Measurements from ENCODE around the gene MRPS31.
A peak's percentile ranks its signal among the peaks of the same experiment; 100 is the strongest.

MRPS31 gene

DNA sequence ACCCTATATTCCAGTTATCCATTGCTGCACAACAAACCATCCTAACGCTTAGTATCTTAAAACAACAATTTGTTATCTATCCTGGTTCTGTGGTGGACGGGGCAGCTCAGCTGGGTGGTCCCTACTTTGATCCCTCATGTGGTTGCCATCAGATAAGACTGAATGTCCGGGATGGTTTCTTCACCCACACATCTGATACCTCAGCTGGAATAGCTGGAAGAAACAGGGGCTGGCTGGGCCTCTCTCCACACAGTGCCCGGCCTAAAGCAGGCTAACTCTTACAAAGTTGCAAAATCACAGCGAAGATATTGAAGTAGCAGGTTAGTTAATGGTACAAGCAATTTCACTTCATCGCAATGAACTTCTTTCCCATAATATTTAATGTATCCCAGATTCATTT lies 3.7 kb upstream of the MRPS31 start:
- H3K4me3 ChIP-seq (ENCODE audit: low read depth, low read length), result no peak overlapping the region
- H3K27me3 ChIP-seq, result no peaks in the 10 kb centered on the region
- H3K36me3 ChIP-seq, result no peaks in the 10 kb centered on the region
- no peaks in the 10 kb centered on the region for H3K9me3 ChIP-seq
- TF ChIP-seq, protein P1, sequence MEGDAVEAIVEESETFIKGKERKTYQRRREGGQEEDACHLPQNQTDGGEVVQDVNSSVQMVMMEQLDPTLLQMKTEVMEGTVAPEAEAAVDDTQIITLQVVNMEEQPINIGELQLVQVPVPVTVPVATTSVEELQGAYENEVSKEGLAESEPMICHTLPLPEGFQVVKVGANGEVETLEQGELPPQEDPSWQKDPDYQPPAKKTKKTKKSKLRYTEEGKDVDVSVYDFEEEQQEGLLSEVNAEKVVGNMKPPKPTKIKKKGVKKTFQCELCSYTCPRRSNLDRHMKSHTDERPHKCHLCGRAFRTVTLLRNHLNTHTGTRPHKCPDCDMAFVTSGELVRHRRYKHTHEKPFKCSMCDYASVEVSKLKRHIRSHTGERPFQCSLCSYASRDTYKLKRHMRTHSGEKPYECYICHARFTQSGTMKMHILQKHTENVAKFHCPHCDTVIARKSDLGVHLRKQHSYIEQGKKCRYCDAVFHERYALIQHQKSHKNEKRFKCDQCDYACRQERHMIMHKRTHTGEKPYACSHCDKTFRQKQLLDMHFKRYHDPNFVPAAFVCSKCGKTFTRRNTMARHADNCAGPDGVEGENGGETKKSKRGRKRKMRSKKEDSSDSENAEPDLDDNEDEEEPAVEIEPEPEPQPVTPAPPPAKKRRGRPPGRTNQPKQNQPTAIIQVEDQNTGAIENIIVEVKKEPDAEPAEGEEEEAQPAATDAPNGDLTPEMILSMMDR (IDR thresholded peaks at IDR 0.05; ENCODE audit: low read depth, low read length), result no peak
- DNase-seq, result no peak
- H3K4me1 ChIP-seq, result no peaks in the 10 kb centered on the region

GRCh38 chr13:40772765-40773473 lies 1.9 kb upstream of the MRPS31 start:
- no peak for DNase-seq
- H3K36me3 ChIP-seq, result no peaks in the 10 kb centered on the region
- no peaks in the 10 kb centered on the region for H3K9me3 ChIP-seq
- H3K4me1 ChIP-seq, result no peaks in the 10 kb centered on the region
- H3K27me3 ChIP-seq, result no peaks in the 10 kb centered on the region
- TF ChIP-seq, protein P1 (IDR thresholded peaks at IDR 0.05; ENCODE audit: low read depth, low read length), result no peak
- no peak overlapping the region for H3K4me3 ChIP-seq (ENCODE audit: low read depth, low read length)

DNA sequence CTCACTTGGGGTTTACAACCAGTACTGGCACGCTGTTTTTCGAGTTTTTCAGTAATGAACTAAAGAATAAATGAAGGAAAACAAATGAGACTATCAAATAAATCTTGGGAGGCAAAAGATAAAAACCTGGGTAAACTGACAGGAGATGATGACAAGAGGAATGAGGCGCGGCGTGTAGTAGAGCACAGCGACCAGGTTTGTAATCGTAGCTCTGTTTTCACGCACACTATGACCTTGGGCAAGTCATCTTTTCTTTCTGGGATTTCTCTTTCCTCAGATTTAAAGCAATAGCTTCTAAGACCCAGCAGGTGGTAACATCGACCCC lies 419 bp downstream of the MRPS31 start:
- H3K9me3 ChIP-seq, result no peaks in the 10 kb centered on the region
- H3K36me3 ChIP-seq, result no peaks in the 10 kb centered on the region; the same call in 1 of the 2 replicates
- DNase-seq, result no peak
- no peaks in the 10 kb centered on the region for H3K4me1 ChIP-seq
- H3K4me3 ChIP-seq (ENCODE audit: low read depth, low read length), result peak overlapping the region; percentile 100
- no peaks in the 10 kb centered on the region for H3K27me3 ChIP-seq
- TF ChIP-seq, protein P1 (IDR thresholded peaks at IDR 0.05; ENCODE audit: low read depth, low read length), result no peak

GRCh38 chr13:40769970-40770369 lies 1.0 kb downstream of the MRPS31 start:
- no peaks in the 10 kb centered on the region for H3K27me3 ChIP-seq
- H3K4me1 ChIP-seq, result no peaks in the 10 kb centered on the region
- no peaks in the 10 kb centered on the region for H3K9me3 ChIP-seq
- peaks cover 1% of the 10 kb centered on the region for H3K36me3 ChIP-seq
- DNase-seq, result no peak
- TF ChIP-seq, protein P1 (IDR thresholded peaks at IDR 0.05; ENCODE audit: low read depth, low read length), result no peak
- H3K4me3 ChIP-seq (ENCODE audit: low read depth, low read length), result peak overlapping the region; percentile 100

- Histone ChIP-seq H3K4me1 (no peaks in the 10 kb centered on the region), H3K36me3 (peaks cover 9% of the 10 kb centered on the region), H3K9me3 (no peaks in the 10 kb centered on the region), H3K4me3 (ENCODE audit: low read depth, low read length) (no peak overlapping the region), H3K27me3 (no peaks in the 10 kb centered on the region)
- DNase-seq, result no peak
- TF ChIP-seq, protein P1 (IDR thresholded peaks at IDR 0.05; ENCODE audit: low read depth, low read length), result no peak
Measured at GRCh38 chr13:40765602-40766001, 5.4 kb downstream of the MRPS31 start.

- Histone ChIP-seq H3K4me3 (ENCODE audit: low read depth, low read length) (no peak overlapping the region), H3K36me3 (peaks cover 9% of the 10 kb centered on the region), H3K27me3 (no peaks in the 10 kb centered on the region), H3K9me3 (no peaks in the 10 kb centered on the region), H3K4me1 (no peaks in the 10 kb centered on the region)
- no peak for DNase-seq
- TF ChIP-seq, protein P1 (IDR thresholded peaks at IDR 0.05; ENCODE audit: low read depth, low read length), result no peak
Measured at GRCh38 chr13:40764587-40765403, 6.2 kb downstream of the MRPS31 start.
